NCI-H1105 treated with DMSO at 0.1 percent for 48 hours (cell line): ENCODE measurements around the gene BBS10.
"Not testable (repeated sequence)": the region's sequence is repeated elsewhere in the genome, so short reads cannot be mapped to it uniquely, and the experiment has no call there.

Source experiments
- DNase-seq: peaks from one replicate; lab custom pipeline; 2025; lab: John Stamatoyannopoulos, UW

The BBS10 gene

DNA sequence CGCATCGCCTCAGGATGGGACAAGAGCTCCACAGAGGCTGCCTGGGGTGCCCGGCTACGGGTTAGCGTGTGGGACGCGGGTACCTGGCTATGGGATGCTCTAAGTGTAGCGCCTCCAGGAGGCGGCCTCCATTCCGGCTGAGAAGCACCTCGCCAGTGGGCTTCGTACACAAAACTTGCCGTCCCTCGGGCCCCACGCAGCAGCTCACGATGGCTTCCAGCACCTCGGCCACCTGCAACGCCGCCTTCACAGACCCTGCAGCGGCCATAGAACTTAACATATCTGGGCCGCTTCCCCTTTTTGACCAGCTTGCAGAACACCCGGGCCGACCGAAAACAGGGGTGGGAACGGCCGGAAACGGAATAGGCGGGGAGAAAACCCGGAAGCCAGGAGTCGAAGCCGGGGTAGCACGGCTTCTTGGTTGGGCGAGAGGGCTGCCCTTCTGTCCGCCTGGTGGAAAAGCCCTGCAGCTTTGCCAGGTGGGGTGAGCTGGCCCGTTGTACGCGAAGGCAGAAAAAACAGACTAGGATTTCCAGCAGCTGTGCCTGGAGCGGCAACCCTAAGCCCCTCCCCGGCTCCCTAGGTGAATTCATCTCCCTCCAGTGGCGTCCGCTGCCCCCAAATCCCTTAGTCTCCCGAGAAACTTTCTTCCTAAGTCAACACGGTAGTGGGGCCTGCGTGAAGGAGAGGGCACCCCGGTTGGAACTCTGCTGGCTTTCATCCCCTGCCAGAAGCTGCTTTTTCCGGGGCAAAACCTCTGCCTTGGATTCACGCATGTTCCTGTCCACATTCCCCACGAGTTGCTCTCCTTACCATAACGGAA, at the start of gene BBS10:
BBS10 (minus strand) TSS at position 337 of the 823 bp plus-strand sequence; CDS start at position 280, 57 bp downstream.
- peak; percentile 93 for DNase-seq

DNA sequence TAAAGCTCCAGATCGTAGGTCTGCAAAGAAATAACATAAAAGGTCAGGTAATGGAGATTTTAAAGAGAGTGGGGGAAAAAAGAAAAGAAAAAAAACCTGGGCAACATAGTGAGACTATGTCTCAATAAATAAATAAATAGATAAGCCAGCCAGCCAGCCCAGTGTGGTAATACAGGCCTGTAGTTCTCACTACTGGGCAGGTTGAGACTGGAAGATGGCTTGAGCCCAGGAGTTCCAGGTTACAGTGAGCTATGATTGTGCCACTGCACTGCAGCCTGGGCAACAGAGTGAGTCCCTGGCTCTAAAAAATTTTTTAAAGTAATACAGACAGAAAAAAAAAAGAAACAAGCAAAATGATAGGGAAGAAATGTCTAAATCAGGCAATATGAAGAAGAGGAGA, 43.2 kb upstream of the BBS10 start:
- DNase-seq: no peak

DNA sequence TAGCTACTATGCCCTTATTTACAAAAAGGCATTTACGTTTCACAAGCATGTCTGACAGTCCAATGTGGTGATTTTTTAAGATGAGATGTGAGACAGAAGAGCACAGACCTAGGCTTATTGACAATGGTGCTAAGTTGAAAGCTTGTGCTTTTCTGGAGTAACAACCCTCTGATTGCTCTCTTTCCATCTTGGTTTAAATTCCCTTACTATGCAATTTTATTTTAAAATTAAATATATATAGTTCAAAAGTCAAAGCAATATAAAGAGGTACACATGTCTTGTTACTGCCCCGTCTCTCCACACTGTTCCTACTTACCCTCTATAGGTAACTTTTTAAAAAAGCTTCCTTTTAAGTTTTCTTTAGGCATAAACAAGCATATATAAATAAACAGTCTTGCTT, 39.4 kb upstream of the BBS10 start:
- DNase-seq: no peak

DNA sequence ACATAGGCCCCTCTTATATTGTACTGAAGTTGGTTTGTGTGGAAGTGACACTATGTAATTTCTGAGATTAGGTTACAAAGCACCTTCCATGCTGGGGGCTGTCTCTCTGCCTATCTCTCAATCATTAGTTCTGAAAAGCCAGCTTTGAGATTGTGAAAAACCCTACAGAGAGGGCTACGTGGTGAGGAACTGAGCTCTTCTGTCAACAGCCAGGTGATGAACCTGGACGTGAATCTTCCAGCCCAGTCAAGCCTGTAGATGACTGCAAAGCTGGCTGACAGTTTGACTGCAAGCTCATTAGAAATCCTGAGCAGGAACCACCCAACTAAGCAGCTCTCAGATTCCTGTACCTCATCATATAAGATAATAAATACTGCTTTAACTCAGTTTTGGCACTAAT, 36.3 kb upstream of the BBS10 start:
- DNase-seq: no peak

GRCh38 chr12:76383988-76384387, 35.8 kb upstream of the BBS10 start:
- no peak for DNase-seq

- no peak for DNase-seq
These were observed 31.0 kb upstream of the BBS10 start for GRCh38 chr12:76379261-76379660.

GRCh38 chr12:76376876-76377275, 28.7 kb upstream of the BBS10 start:
- not testable (repeated sequence) for DNase-seq

DNA sequence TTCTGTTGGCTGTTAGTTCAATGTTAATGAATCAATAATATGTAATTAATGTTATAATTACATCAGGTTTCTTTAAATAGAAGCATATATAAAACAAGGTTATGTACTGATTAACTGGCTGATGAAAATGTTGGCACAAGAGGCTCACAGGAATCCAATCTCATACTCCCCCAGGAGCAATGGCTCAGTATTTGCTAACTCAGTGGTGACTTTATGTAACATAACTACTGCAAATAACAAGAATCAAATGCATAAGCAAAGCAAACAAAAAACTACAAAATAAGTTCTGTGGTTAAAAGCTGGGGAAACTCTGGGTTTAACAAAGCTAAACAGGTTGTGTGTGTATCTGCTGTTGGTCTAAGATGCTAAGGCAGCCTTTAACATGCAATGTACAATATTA, 27.7 kb upstream of the BBS10 start:
- DNase-seq: no peak

GRCh38 chr12:76375470-76375869, 27.3 kb upstream of the BBS10 start:
- no peak for DNase-seq

GRCh38 chr12:76374386-76375020, 26.3 kb upstream of the BBS10 start:
- DNase-seq: no peak

DNA sequence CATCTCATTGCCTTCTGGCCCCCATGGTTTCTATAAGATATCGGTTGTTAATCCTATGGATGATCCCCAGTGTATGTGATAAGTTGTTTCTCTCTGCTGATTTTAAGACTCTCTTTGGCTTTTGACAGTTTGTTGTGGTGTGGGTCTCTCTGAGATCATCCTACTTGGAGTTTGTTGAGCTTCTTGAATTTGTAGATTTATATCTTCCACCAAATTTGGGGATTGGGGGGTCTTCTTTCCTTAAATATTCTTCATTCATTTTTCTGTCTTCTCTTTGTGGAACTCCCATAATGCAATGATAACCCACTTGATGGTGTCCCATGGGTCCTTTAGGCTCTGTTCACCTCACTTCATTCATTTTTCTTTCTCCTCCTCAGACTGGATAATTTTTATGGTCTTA, 20.0 kb upstream of the BBS10 start:
- no peak for DNase-seq

GRCh38 chr12:76366163-76366562, 17.9 kb upstream of the BBS10 start:
- DNase-seq: no peak

DNA sequence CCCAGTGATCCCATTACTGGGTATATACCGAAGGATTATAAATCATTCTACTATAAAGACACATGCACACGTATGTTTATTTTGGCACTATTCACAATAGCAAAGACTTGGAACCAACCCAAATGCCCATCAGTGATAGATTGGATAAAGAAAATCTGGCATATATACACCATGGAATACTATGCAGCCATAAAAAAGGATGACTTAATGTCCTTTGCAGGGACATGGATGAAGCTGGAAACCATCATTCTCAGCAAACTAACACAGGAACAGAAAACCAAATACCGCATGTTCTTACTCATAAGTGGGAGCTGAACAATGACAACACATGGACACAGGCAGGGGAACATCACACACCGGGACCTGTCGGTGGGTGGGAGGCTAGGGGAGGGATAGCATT, 15.9 kb upstream of the BBS10 start:
- not testable (repeated sequence) for DNase-seq

DNA sequence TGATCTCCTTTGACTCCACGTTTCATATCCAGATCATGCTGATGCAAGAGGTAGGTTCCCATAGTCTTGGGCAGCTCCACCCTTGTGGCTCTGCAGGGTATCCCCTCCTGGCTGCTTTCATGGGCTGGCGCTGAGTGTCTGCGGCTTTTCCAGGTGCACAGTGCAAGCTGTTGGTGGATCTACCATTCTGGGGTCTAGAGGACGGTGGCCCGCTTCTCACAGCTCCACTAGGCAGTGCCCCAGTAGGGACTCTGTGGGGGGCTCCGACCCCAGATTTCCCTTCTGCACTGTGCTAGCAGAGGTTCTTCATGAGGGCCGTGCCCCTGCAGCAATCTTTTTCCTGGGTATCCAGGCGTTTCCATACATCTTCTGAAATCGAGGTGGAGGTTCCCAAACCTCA, 12.1 kb upstream of the BBS10 start:
- no peak for DNase-seq

DNA sequence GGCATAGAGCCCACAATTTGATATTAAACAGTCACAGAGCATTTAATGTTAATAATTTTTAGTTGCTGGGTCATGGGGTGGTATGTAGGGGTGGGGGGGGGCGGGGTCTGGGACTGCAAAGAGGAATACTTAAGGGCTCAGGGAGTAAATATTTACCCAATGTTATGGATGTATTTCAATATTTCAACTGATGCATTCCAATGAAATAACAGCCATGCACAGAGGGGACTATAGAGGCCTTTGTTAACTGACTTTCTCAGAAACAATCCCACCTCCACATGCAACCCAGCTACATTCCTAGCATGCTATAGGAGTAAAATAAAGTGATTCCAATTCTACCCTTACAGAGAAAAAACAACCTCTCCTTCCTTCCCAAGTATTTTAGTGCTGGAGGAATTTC, 7.9 kb upstream of the BBS10 start:
- no peak for DNase-seq

DNA sequence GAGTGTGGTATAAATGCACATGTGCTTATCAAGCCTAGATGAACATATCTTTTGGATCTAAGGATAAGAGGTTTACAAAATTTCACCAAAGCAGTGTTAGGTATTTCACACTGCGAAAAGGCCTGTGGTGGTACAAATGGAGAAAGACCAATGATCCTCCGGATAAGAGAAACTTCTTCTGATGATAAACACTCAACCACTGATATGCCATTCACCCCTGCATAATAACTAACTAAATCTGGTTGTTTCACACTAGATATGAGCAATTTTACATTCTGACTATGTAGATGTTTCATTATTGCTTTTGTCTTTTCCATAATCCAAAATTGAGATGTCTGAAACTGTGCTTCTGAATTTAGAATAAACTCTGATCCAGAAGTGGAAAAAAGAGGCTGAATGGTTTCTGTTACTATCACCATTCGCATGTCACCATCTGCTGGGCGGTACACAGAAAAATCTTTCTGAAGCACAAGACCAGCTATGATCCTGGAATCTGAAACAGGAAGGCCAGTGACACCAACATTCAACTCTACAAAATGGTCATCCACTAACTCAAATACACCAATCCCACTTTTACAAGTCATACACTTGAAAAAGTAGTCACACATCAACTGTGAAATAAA, 1.3 kb downstream of the BBS10 start:
- DNase-seq: peak; percentile 18

DNA sequence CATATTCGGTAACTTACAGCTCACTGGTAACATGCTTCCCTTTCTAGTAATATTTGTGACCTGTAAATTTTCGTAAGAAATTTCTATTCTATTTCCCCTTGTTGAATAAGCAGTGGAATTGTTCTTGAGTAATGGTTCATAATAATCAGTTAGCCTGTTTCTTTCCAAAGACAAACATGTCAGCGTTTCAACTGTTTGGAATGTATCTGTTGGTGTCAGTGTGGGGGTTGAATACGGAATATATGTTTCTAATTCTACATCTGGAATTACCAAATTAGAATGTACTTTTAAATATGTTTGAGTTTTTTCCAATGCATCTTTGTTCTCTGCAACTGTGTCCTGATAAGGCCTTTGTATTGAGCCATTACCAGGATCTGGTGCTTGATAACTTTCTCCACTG, 2.0 kb downstream of the BBS10 start:
- no peak for DNase-seq

DNA sequence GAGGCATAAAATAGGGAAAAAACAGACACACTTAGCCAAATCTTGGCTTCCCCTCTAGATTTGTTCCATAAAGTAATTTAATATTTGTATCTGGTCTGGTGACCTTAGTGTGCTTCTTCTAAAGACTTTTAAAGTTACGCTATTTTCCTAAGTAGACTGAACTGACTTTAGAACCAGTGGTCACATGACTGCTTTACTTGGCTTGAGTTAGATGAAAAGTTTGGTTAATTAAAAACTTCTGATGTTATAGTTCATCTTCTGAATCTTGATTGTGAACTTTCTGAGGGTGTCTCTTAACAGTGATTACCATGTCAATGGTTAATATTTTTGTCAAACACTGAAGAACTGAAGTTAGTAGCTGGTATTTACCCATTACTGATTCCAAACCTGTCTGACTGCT, 2.6 kb downstream of the BBS10 start:
- DNase-seq: no peak

DNA sequence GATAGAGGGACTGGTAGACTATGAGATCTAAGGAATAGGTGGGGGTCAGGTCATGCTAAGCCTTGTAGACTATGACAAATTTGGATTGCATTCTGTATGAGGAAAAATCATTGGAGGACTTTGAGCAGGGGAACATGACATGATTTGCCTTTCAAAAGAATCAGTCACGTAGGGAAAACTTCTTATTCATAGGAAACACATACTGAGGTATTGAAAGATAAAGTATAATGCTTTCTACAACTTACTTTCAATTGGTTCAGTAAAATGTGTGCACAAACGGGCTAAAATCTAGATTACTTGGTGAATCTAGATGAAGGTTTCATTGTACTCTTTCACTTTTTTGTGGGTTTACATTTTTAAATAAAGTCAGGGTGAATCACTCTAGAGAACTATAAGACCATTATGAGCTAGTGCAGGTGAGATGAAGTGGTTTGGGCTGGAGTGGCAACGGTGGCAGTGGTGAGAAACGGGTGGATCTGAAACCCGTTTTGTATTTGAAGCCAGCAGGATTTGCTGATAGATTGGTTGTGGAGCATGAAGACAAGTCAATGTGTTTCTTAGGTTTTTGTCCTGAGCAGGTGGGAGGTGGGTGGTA, 6.7 kb downstream of the BBS10 start:
- DNase-seq: no peak

DNA sequence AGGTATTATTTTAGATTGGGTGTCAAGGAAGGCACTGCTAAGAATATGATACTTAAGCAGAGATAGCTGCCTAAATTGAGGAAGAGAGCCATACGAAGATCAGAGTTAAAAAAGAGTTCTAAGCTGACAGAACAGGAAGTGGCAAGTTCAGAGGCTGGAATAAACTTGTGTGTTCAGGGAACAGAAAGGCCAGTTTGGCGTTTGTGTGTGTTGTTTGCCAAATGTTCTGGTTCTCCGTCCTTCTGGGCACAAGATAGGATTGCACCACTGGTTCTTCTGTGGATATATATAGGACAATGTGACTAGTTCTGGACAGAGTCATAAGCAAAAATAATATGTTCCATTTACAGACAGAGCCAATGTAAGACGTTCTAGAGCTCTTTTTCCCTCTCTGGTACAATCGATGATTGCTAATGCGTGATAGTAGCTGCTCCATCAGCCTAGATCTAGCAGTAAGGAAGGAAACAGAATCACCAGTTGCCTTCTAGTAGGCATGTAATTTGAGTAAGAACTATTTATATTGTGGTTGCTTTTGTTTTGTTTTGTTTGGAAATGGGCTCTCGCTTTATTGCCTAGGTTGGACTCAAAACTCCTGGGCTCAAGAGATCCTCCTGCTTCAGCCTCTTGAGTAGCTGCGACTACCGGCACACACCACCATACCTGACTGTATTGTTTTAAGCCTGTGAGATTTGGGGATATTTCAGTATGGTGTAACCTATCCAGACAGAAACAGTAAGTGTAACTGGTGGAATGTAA, 7.4 kb downstream of the BBS10 start:
- DNase-seq: no peak

DNA sequence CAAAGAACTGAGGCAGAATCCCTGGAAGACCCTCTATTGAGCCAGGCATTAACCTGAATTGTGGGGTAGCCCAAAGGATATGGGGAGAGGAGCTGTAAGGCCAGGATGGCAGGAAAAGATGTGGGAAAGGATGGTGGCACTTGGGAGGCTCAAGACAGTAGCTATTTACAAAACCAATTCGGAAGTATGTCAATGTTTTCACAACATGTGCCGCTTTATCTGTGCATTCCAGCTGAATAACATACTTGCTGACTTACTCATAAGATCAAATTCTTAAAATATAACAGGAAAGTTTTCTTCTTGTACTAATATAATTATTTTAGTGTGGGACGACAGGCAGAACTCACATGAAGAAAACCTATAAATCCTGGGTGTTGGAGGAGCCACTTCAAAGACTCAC, 10.6 kb downstream of the BBS10 start:
- DNase-seq: no peak

DNA sequence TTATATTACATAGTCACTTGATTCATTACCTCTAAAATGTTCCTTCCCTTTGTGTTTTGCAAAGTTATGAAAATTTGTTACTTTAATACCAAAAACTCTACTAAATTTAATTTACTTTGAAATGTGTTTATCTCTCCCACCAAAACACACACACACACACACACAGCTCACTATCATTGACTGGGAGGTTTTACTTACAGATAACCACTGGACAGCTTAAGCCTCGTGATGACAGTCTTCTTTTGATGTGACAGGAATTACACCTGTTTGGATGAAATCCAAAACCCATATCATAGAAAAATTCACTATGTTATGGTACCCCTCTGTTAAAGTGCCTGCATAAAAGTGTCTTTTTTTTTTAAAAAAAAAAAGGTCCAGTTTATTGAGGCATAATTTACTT, 15.6 kb downstream of the BBS10 start:
- DNase-seq: no peak
